K562 (cell line): Measurements from ENCODE around the gene DCST1. TPM values are rescaled to one million over a fixed set of nuclear protein-coding genes. Genes with fewer than 3 reads are reported as not detected.

Experiments used
- GABPA ChIP-seq: fragments of 200-800 bp; sonication (Bioruptor generic); conservative IDR thresholded peaks from 2 replicates; pipeline ENCODE4 v1.6.1; 2016; ENCODE audit warnings: low read depth, missing genetic modification characterization, missing compliant biosample characterization
- NBN ChIP-seq: fragments of 450-650 bp; IDR thresholded peaks from 2 replicates; pipeline ENCODE4 v1.6.1; 2016; ENCODE audit warnings: low read depth, mild to moderate bottlenecking
- NELFE ChIP-seq: IDR thresholded peaks from 2 replicates; pipeline ENCODE4 v1.6.1; 2011; ENCODE audit warnings: mild to moderate bottlenecking; ENCODE audit not compliant: insufficient read depth, insufficient read length
- SP1 ChIP-seq: sonication (generic); formaldehyde crosslinking; IDR thresholded peaks from 2 replicates; pipeline ENCODE4 v1.8.1; 2022; ENCODE audit warnings: mild to moderate bottlenecking, missing genetic modification reagents
- TCF7L2 ChIP-seq: fragments of 150-350 bp; IDR thresholded peaks from 2 replicates; pipeline ENCODE4 v1.6.1; 2016; ENCODE audit warnings: low read depth, mild to moderate bottlenecking, low read length, moderate library complexity
- ZBTB17 ChIP-seq: fragments of 450-650 bp; formaldehyde crosslinking; IDR thresholded peaks from 2 replicates; pipeline ENCODE4 v1.4.0; 2020; ENCODE audit warnings: mild to moderate bottlenecking
- polyA plus RNA-seq, 8 experiments: library from polyadenylated mRNA; depleted of rRNA in 4 of 8; stranded (reverse) in 5 of 8; unstranded in 3 of 8; fragments of >200 nt; fragmentation: Nextera tagmentation in 2 of 8; fragmentation: Illumina TruSeq in 1 of 8; extraction: Ambion mirVana in 2 of 8; extraction: Trizol in 1 of 8; gene quantifications; 2 replicates each; pipeline versions ENCODE4 v1.2.1 to v1.2.3, GENCODE V29; 2011 to 2014; ENCODE audit warnings: inconsistent platforms in 1 of 8, missing spikeins in 1 of 8
- total RNA-seq, 7 experiments: library from RNA; depleted of rRNA in 6 of 7; stranded (reverse); fragments of >200 nt in 6 of 7; fragmentation: Illumina TruSeq in 2 of 7; extraction: Trizol in 2 of 7; gene quantifications; 2 replicates each; pipeline versions ENCODE4 v1.2.1 to v1.2.3, GENCODE V29; 2011 to 2021; ENCODE audit warnings: low replicate concordance in 1 of 7
- TF ChIP-seq, protein P1 (sequence below): fragments of 250-450 bp; sonication (Bioruptor Pico); IDR thresholded peaks from 2 replicates; pipeline ENCODE4 v1.4.0; 2020; ENCODE audit warnings: mild to moderate bottlenecking, moderate library complexity
- TF ChIP-seq, protein P2 (sequence below), 2 experiments: IDR thresholded peaks; 2 replicates each; pipeline ENCODE4 v1.6.1; 2011; ENCODE audit warnings: borderline replicate concordance in 1 of 2, control low read depth in 1 of 2, low read depth in 1 of 2, low read length in 1 of 2, mild to moderate bottlenecking in 1 of 2, mixed read lengths in 1 of 2, moderate library complexity in 1 of 2; ENCODE audit not compliant: insufficient read depth in 1 of 2, insufficient read length in 1 of 2, poor library complexity in 1 of 2, severe bottlenecking in 1 of 2; ENCODE audit errors: extremely low read depth in 1 of 2
- TF ChIP-seq, protein P3 (sequence below): sonication (generic); formaldehyde crosslinking; IDR thresholded peaks from 2 replicates; pipeline ENCODE4 v1.8.1; 2022; ENCODE audit warnings: missing genetic modification reagents
- TF ChIP-seq, protein P4 (sequence below): fragments of 250-450 bp; sonication (Bioruptor Pico); IDR thresholded peaks from 2 replicates; pipeline ENCODE4 v1.5.1; 2021; ENCODE audit warnings: mild to moderate bottlenecking
- TF ChIP-seq, protein P5 (sequence below): fragments of 450-650 bp; formaldehyde crosslinking; IDR thresholded peaks from 2 replicates; pipeline ENCODE4 v1.4.0; 2020; ENCODE audit warnings: mild to moderate bottlenecking, moderate library complexity

The DCST1 gene
- total and polyA plus RNA-seq, 9 of the 15 experiments (the other 6 are each of a cell fraction or from before 2014, with no cell fraction given): not detected

DNA sequence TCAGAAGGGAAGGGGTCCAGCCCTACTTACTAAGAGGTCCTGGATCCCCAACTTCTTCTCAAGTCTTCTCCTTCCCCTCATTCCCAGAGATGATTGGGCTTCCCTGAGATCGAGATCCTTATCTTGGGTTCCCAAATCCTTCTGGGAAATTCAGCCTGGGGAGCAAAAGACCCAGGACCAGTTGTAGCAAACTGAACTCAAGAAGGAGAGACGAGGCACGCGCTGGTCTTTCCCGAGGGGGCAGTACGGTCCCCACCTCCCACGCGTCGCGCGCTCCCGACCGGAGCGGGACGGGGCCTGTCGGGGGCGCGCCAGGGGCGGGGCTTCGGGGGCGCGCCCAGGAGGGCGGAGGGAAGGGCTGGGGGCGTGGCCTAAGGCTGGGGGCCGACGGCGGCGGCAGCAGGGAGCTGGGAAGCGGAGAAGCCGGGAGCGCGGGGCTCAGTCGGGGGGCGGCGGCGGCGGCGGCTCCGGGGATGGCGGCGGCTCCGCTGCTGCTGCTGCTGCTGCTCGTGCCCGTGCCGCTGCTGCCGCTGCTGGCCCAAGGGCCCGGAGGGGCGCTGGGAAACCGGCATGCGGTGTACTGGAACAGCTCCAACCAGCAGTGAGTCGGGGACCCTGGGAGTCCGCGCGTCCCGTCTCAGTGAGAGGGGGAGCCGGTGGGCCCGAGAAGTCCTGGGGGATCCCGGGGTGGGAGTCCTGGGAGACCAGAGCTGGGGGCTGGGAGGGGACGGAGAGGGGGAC is 45.0 kb downstream of the DCST1 start, which contains the start of gene EFNA3 (continued):
- TF ChIP-seq, protein P1, sequence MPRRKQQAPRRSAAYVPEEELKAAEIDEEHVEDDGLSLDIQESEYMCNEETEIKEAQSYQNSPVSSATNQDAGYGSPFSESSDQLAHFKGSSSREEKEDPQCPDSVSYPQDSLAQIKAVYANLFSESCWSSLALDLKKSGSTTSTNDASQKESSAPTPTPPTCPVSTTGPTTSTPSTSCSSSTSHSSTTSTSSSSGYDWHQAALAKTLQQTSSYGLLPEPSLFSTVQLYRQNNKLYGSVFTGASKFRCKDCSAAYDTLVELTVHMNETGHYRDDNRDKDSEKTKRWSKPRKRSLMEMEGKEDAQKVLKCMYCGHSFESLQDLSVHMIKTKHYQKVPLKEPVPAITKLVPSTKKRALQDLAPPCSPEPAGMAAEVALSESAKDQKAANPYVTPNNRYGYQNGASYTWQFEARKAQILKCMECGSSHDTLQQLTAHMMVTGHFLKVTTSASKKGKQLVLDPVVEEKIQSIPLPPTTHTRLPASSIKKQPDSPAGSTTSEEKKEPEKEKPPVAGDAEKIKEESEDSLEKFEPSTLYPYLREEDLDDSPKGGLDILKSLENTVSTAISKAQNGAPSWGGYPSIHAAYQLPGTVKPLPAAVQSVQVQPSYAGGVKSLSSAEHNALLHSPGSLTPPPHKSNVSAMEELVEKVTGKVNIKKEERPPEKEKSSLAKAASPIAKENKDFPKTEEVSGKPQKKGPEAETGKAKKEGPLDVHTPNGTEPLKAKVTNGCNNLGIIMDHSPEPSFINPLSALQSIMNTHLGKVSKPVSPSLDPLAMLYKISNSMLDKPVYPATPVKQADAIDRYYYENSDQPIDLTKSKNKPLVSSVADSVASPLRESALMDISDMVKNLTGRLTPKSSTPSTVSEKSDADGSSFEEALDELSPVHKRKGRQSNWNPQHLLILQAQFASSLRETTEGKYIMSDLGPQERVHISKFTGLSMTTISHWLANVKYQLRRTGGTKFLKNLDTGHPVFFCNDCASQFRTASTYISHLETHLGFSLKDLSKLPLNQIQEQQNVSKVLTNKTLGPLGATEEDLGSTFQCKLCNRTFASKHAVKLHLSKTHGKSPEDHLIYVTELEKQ: no peak
- no peak for TF ChIP-seq SP1 (CRISPR knock-in tag)
- TF ChIP-seq TCF7L2: no peak
- TF ChIP-seq, protein P2, sequence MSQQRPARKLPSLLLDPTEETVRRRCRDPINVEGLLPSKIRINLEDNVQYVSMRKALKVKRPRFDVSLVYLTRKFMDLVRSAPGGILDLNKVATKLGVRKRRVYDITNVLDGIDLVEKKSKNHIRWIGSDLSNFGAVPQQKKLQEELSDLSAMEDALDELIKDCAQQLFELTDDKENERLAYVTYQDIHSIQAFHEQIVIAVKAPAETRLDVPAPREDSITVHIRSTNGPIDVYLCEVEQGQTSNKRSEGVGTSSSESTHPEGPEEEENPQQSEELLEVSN (IDR thresholded peaks at IDR 0.05; ENCODE audit: borderline replicate concordance in 1 of 2, extremely low read depth in 1 of 2, insufficient read depth in 1 of 2, insufficient read length in 1 of 2, low read depth in 1 of 2, low read length in 1 of 2, poor library complexity in 1 of 2, severe bottlenecking in 1 of 2): peak in 1 of 2 experiments; percentile 53
- TF ChIP-seq, protein P3, sequence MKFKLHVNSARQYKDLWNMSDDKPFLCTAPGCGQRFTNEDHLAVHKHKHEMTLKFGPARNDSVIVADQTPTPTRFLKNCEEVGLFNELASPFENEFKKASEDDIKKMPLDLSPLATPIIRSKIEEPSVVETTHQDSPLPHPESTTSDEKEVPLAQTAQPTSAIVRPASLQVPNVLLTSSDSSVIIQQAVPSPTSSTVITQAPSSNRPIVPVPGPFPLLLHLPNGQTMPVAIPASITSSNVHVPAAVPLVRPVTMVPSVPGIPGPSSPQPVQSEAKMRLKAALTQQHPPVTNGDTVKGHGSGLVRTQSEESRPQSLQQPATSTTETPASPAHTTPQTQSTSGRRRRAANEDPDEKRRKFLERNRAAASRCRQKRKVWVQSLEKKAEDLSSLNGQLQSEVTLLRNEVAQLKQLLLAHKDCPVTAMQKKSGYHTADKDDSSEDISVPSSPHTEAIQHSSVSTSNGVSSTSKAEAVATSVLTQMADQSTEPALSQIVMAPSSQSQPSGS: no peak
- no peak for TF ChIP-seq GABPA (tag)
- no peak for TF ChIP-seq ZBTB17
- no peak for TF ChIP-seq NELFE
- no peak for TF ChIP-seq NBN
- TF ChIP-seq, protein P4, sequence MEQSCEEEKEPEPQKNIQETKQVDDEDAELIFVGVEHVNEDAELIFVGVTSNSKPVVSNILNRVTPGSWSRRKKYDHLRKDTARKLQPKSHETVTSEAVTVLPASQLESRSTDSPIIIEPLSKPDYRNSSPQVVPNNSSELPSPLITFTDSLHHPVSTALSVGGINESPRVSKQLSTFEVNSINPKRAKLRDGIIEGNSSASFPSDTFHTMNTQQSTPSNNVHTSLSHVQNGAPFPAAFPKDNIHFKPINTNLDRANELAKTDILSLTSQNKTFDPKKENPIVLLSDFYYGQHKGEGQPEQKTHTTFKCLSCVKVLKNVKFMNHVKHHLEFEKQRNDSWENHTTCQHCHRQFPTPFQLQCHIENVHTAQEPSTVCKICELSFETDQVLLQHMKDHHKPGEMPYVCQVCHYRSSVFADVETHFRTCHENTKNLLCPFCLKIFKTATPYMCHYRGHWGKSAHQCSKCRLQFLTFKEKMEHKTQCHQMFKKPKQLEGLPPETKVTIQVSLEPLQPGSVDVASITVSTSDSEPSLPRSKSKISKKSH (CRISPR knock-in tag): no peak
- TF ChIP-seq, protein P5, sequence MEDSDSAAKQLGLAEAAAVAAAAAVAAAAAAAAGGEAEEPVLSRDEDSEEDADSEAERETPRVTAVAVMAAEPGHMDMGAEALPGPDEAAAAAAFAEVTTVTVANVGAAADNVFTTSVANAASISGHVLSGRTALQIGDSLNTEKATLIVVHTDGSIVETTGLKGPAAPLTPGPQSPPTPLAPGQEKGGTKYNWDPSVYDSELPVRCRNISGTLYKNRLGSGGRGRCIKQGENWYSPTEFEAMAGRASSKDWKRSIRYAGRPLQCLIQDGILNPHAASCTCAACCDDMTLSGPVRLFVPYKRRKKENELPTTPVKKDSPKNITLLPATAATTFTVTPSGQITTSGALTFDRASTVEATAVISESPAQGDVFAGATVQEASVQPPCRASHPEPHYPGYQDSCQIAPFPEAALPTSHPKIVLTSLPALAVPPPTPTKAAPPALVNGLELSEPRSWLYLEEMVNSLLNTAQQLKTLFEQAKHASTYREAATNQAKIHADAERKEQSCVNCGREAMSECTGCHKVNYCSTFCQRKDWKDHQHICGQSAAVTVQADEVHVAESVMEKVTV: no peak
- TF ChIP-seq, all 486 proteins: peak for 48
